T-helper 2 cell treated with Interferon-gamma antibody and Interleukin-4, amounts not matched to agents 100 ng/mL and 5 ng/mL, for 36 hours (primary cell): Measurements from ENCODE around the gene FRK. TPM values are rescaled to one million over a fixed set of nuclear protein-coding genes. Genes with fewer than 3 reads are reported as not detected.

Source experiments
- intact Hi-C: fragments of 100-400 bp; cut with micrococcal nuclease; formaldehyde crosslinking; loops from one replicate; pipeline ENCODE4 v1.15.1; 2023
- total RNA-seq: library from RNA; stranded (reverse); gene quantifications from 2 replicates; pipeline ENCODE4 v1.2.3, GENCODE V29; 2022

The FRK gene
- total RNA-seq, 1 donor from 2014 or later, result 0.14 TPM

GRCh38 chr6:116036075-116036773, 24.5 kb downstream of the FRK start:
- intact Hi-C loops, result no loop called here

- intact Hi-C loops, result no loop called here
Measured at GRCh38 chr6:116035616-116036015, 25.1 kb downstream of the FRK start.

GRCh38 chr6:116034327-116034726, 26.4 kb downstream of the FRK start:
- intact Hi-C loops, result no loop called here

GRCh38 chr6:116033687-116034303, 26.9 kb downstream of the FRK start:
- intact Hi-C loops, result no loop called here

- intact Hi-C loops, result no loop called here
Measured at GRCh38 chr6:116030770-116031169, 29.9 kb downstream of the FRK start.

GRCh38 chr6:116029535-116029934, 31.2 kb downstream of the FRK start:
- intact Hi-C loops, result no loop called here

GRCh38 chr6:116028233-116028632, 32.5 kb downstream of the FRK start:
- intact Hi-C loops, result no loop called here

- intact Hi-C loops, result no loop called here
Measured at GRCh38 chr6:116027801-116028200, 32.9 kb downstream of the FRK start.

- intact Hi-C loops, result no loop called here
Measured at GRCh38 chr6:116025405-116025804, 35.3 kb downstream of the FRK start.

- intact Hi-C loops, result no loop called here
Measured at GRCh38 chr6:116022841-116023445, 37.7 kb downstream of the FRK start.

- intact Hi-C loops, result no loop called here
Measured at GRCh38 chr6:116020738-116021137, 40.0 kb downstream of the FRK start.

GRCh38 chr6:116019428-116019827, 41.3 kb downstream of the FRK start:
- intact Hi-C loops, result no loop called here

GRCh38 chr6:116018976-116019375, 41.7 kb downstream of the FRK start:
- intact Hi-C loops, result no loop called here

- intact Hi-C loops, result no loop called here
Measured at GRCh38 chr6:116017546-116018295, 43.0 kb downstream of the FRK start.

- intact Hi-C loops, result no loop called here
Measured at GRCh38 chr6:116016846-116017545, 43.7 kb downstream of the FRK start.

GRCh38 chr6:116015983-116016382, 44.7 kb downstream of the FRK start:
- intact Hi-C loops, result no loop called here

- intact Hi-C loops, result no loop called here
Measured at GRCh38 chr6:116015561-116015960, 45.1 kb downstream of the FRK start.

- intact Hi-C loops, result no loop called here
Measured at GRCh38 chr6:116012951-116013350, 47.7 kb downstream of the FRK start.

- intact Hi-C loops, result no loop called here
Measured at GRCh38 chr6:116012471-116012949, 48.2 kb downstream of the FRK start.

GRCh38 chr6:116011520-116011919, 49.2 kb downstream of the FRK start:
- intact Hi-C loops, result no loop called here

- intact Hi-C loops, result loop anchor here (1.0 kb wide), 1 partner anchor 86 kb away; no protein-coding TSS in a partner anchor
Measured at GRCh38 chr6:116010790-116011401, 49.8 kb downstream of the FRK start.
